DMS53 treated with DMSO at 0.1 percent for 48 hours (cell line): ENCODE data around the gene LENG1.

Source experiments
- DNase-seq: peaks from one replicate; lab custom pipeline; 2025; ENCODE audit not compliant: unreplicated experiment; lab: John Stamatoyannopoulos, UW

Gene LENG1

GRCh38 chr19:54114340-54115108 is 45.0 kb downstream of the LENG1 start:
- DNase-seq: peak; percentile 13

GRCh38 chr19:54109651-54110050 is 49.9 kb downstream of the LENG1 start:
- no peak for DNase-seq

GRCh38 chr19:54108496-54108895 is 51.0 kb downstream of the LENG1 start:
- no peak for DNase-seq

- DNase-seq: no peak
Measured at GRCh38 chr19:54107876-54108490, 51.5 kb downstream of the LENG1 start.

GRCh38 chr19:54106716-54107115 is 52.8 kb downstream of the LENG1 start:
- no peak for DNase-seq

- no peak for DNase-seq
Measured at GRCh38 chr19:54105796-54106195, 53.7 kb downstream of the LENG1 start.
